HepG2 (cell line): Measurements from ENCODE around the gene LITAFD. TPM values are rescaled to one million over a fixed set of nuclear protein-coding genes. Genes with fewer than 3 reads are reported as not detected.
A peak's percentile ranks its signal among the peaks of the same experiment; 100 is the strongest.

Experiments
- ATAC-seq: fragments of 200-7000 bp; cut with Tn5 transposase; 3 replicates; pipeline ENCODE4 v1.9.1; 2020; ENCODE audit warnings: mild to moderate bottlenecking, moderate library complexity
- BruUV-seq: library from RNA; stranded (reverse); fragments of 400-500 nt; replicated peaks from 2 replicates; lab custom pipeline; 2021; lab: Mats Ljungman, UMichigan
- CTCF ChIA-PET: fragments of 300-600 bp; formaldehyde crosslinking; extraction: SDS; loops from one replicate; lab custom pipeline; 2021; ENCODE audit warnings: low total read pairs, inconsistent platforms, low intra/inter-chr PET ratio; lab: Yijun Ruan, JAX
- POLR2A ChIA-PET: fragments of 350-600 bp; sonication (Branson Sonifier 250); formaldehyde crosslinking; loops from one replicate; lab custom pipeline; 2020; ENCODE audit warnings: antibody characterized with exemption, inconsistent platforms; lab: Yijun Ruan, JAX
- DNase-seq: peaks from one replicate; pipeline ENCODE4 v3.0.0-alpha.2; 2015; ENCODE audit warnings: low spot score
- FAIRE-seq: peaks from 3 replicates; lab custom pipeline; 2011; peaks lifted over from hg19 to GRCh38; lab: Jason Lieb, UNC
- H2AFZ ChIP-seq: one replicate; pipeline ENCODE4 v1.6.1; 2011; ENCODE audit warnings: low read length, inconsistent platforms
- H3K27ac ChIP-seq: fragments of 300-600 bp; 3 replicates; pipeline ENCODE4 v1.8.0; 2011; ENCODE audit warnings: mixed run types, mild to moderate bottlenecking, mixed read lengths, low read length, inconsistent platforms; ENCODE audit not compliant: insufficient read depth; ENCODE audit errors: extremely low read length
- H3K27me3 ChIP-seq, 2 experiments: fragments of 200-600 bp in 1 of 2; 2 replicates in 1 of 2; 3 replicates in 1 of 2; pipeline versions ENCODE4 v1.6.0 to v1.8.0; 2011; ENCODE audit warnings: low read length in 2 of 2, mild to moderate bottlenecking in 2 of 2, moderate library complexity in 2 of 2, inconsistent platforms in 1 of 2; ENCODE audit not compliant: insufficient read depth in 2 of 2, control insufficient read depth in 1 of 2
- H3K36me3 ChIP-seq, 2 experiments: fragments of 200-600 bp in 1 of 2; replicated peaks in 1 of 2; 2 replicates in 1 of 2; 3 replicates in 1 of 2; pipeline versions ENCODE4 v1.5.1 to v1.8.0; 2011; ENCODE audit warnings: low read length in 2 of 2, inconsistent platforms in 1 of 2; ENCODE audit not compliant: insufficient read depth in 2 of 2, control insufficient read depth in 1 of 2
- H3K4me1 ChIP-seq: 2 replicates; pipeline ENCODE4 v1.5.1; 2012; ENCODE audit warnings: low read length, inconsistent platforms; ENCODE audit not compliant: insufficient read depth
- H3K4me2 ChIP-seq: 2 replicates; pipeline ENCODE4 v1.6.0; 2011; ENCODE audit warnings: low read depth, low read length, inconsistent platforms
- H3K4me3 ChIP-seq, 3 experiments: fragments of 200-600 bp in 1 of 3; sonication (generic), shearing (Covaris generic) in 1 of 3; replicated peaks in 1 of 3; 2 replicates each; pipeline ENCODE4 v1.5.1; 2011 to 2016; ENCODE audit warnings: low read length in 3 of 3, inconsistent platforms in 2 of 3, low read depth in 2 of 3, mild to moderate bottlenecking in 2 of 3, control low read depth in 1 of 3, mixed read lengths in 1 of 3; ENCODE audit not compliant: insufficient read depth in 1 of 3
- H3K79me2 ChIP-seq: one replicate; pipeline ENCODE4 v1.6.1; 2011; ENCODE audit warnings: low read length, inconsistent platforms; ENCODE audit not compliant: insufficient read depth
- H3K9ac ChIP-seq: 2 replicates; pipeline ENCODE4 v1.6.0; 2011; ENCODE audit warnings: mild to moderate bottlenecking, low read depth, low read length, inconsistent platforms; ENCODE audit not compliant: insufficient read depth
- H3K9me3 ChIP-seq: 2 replicates; pipeline ENCODE4 v1.5.1; 2012; ENCODE audit warnings: mild to moderate bottlenecking, low read length
- H4K20me1 ChIP-seq: 2 replicates; pipeline ENCODE4 v1.6.0; 2011; ENCODE audit warnings: inconsistent platforms, mild to moderate bottlenecking, low read length, moderate library complexity; ENCODE audit not compliant: insufficient read depth
- AGO2 ChIP-seq: fragments of 200-400 bp; formaldehyde crosslinking; optimal IDR thresholded peaks from 2 replicates; pipeline ENCODE3; 2017; ENCODE audit warnings: mild to moderate bottlenecking, low read depth, low read length, moderate library complexity
- MXI1 ChIP-seq: IDR thresholded peaks from 3 replicates; pipeline ENCODE4 v1.6.1; 2012; ENCODE audit warnings: low read depth, low read length, inconsistent platforms, borderline replicate concordance
- POLR2A ChIP-seq, 2 experiments: IDR thresholded peaks; 2 replicates each; pipeline ENCODE4 v1.6.1; 2011; ENCODE audit warnings: low read depth in 2 of 2, low read length in 2 of 2, mild to moderate bottlenecking in 1 of 2, moderate library complexity in 1 of 2; ENCODE audit not compliant: insufficient read depth in 1 of 2
- ZNF121 ChIP-seq: sonication (generic); formaldehyde crosslinking; IDR thresholded peaks from 2 replicates; pipeline ENCODE4 v1.5.0; 2020; ENCODE audit warnings: mild to moderate bottlenecking, missing genetic modification reagents
- ZNF260 ChIP-seq: sonication (generic); formaldehyde crosslinking; IDR thresholded peaks from 2 replicates; pipeline ENCODE4 v1.4.0; 2020; ENCODE audit warnings: missing genetic modification reagents, low read depth, mild to moderate bottlenecking, borderline replicate concordance
- ZZZ3 ChIP-seq: sonication (generic); formaldehyde crosslinking; IDR thresholded peaks from 2 replicates; pipeline ENCODE4 v1.4.0; 2020; ENCODE audit warnings: missing genetic modification reagents, mild to moderate bottlenecking, borderline replicate concordance
- WGBS: methylation state at CpG from one replicate; pipeline ENCODE4 v1.1.6; 2017; ENCODE audit warnings: low lambda C conversion rate; 5-methylcytosine and 5-hydroxymethylcytosine counted together
- in situ Hi-C: cut with HindIII; loops from 2 replicates; pipeline ENCODE4 v1.10.0; 2017; ENCODE audit warnings: low pct_unique_long_range_greater_than_20kb; ENCODE audit not compliant: extremely low pct_ligation_motif_present
- intact Hi-C: fragments of 100-400 bp; cut with micrococcal nuclease; formaldehyde crosslinking; loops from one replicate; pipeline ENCODE4 v1.10.0; 2022; ENCODE audit not compliant: unreplicated experiment
- polyA plus RNA-seq, 8 experiments: library from polyadenylated mRNA; depleted of rRNA in 3 of 8; stranded (reverse) in 7 of 8; unstranded in 1 of 8; fragments of >200 nt; fragmentation: Illumina TruSeq in 4 of 8; extraction: Trizol in 4 of 8; gene quantifications; 2 replicates each; pipeline versions ENCODE4 v1.2.1 to v1.2.3, GENCODE V29; 2011 to 2016; ENCODE audit warnings: low read depth in 4 of 8, missing spikeins in 1 of 8, mixed read lengths in 1 of 8; ENCODE audit not compliant: insufficient read depth in 1 of 8
- total RNA-seq, 5 experiments: library from RNA; depleted of rRNA; stranded (reverse); fragments of >200 nt; fragmentation: Illumina TruSeq; extraction: Trizol; gene quantifications; 2 replicates each; pipeline ENCODE4 v1.2.3, GENCODE V29; 2016; ENCODE audit warnings: low read depth in 1 of 5

LITAFD gene
- total and polyA plus RNA-seq, 2 of the 13 experiments (the other 11 are each of a cell fraction or from before 2014, with no cell fraction given), result not detected

DNA sequence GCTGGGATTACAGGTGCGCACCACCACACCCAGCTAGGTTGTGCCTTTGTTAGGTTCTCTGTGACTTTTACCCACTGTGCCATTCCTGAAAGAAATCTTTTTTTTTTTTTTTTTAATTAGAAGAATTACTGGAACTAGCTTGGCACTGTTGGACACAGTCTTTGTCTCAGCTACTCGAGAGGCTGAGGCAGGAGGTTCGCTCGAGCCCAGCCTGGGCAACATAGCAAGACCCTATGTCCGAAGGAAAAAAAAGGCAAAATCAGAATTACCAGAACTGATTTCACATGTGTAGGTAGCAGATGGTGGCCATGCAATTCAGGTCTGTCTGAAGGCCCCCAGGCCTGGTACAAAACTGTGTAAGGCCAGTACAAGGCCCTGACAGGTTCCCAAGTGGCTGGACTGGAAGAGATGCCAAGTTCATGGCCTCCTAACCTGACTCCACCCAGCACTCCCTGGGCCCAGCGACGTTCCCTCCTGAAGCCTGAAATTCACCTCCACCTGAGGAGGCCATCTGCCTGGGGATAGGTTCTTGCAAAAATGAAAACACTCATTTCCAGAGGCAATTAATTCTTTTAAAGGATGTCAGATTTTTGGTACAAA is 36.4 kb upstream of the LITAFD start:
- FAIRE-seq, result no peak
- in situ Hi-C loops, result no loop called here
- BruUV-seq, result no TSS peak
- Histone ChIP-seq H3K4me1 (peaks cover 21% of the 10 kb centered on the region), H3K79me2 (peaks cover 30% of the 10 kb centered on the region), H3K36me3 (peaks cover 31 to 50% of the 10 kb centered on the region in 2 experiments), H3K4me3 (no peak overlapping the region), H3K9me3 (no peaks in the 10 kb centered on the region), H3K4me2 (no peak overlapping the region), H4K20me1 (peaks cover 64% of the 10 kb centered on the region), H2AFZ (no peak overlapping the region), H3K9ac (no peak overlapping the region), H3K27me3 (no peaks in the 10 kb centered on the region), H3K27ac (no peak overlapping the region)
- TF ChIP-seq MXI1, result no peak
- TF ChIP-seq ZNF121, result peak; percentile 92
- intact Hi-C loops, result no loop called here
- WGBS, result 97% methylated on average over 7 of the region's 7 CpGs
- CTCF ChIA-PET, result no interaction called here
- DNase-seq, result no peak
- ATAC-seq, result no peak
- POLR2A ChIA-PET, result no interaction called here

DNA sequence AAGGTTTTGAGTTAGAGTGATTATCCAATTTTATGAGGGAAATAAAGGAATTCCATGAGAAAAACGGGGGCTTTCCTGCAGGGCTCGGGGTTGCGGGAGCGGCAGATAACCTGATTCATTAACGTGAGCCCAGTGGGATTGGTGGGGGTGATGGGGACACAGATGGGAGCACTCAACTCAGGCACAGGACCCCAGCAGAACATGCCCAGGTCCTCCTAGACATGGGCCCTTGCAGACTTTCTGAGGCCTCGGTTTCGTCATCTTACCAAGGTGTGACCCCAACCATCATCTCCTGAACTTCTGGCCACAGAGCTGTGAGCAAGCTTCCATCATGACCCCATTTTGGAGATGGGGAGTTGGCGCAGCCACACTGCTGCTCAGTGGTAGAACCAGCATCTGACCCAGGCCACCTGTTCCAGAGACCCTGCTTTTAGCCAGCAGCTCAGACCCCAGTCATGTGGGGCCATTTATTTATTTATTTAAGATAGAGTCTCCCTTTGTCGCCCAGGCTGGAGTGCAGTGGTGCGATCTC is 35.7 kb upstream of the LITAFD start:
- 86% methylated on average over 8 of the region's 10 CpGs for WGBS
- intact Hi-C loops (no loop called here), in situ Hi-C loops (no loop called here)
- BruUV-seq, result no TSS peak
- POLR2A ChIA-PET, result no interaction called here
- peaks cover 64% of the 10 kb centered on the region for H4K20me1 ChIP-seq
- H3K27ac ChIP-seq, result no peak overlapping the region
- H3K4me1 ChIP-seq, result peaks cover 28% of the 10 kb centered on the region
- no peak overlapping the region for H2AFZ ChIP-seq
- no peak for FAIRE-seq
- peaks cover 31 to 54% of the 10 kb centered on the region in 2 experiments for H3K36me3 ChIP-seq
- no peak for ATAC-seq
- no peaks in the 10 kb centered on the region for H3K9me3 ChIP-seq
- no peak overlapping the region for H3K4me3 ChIP-seq
- no peak for DNase-seq
- no peak overlapping the region for H3K9ac ChIP-seq
- CTCF ChIA-PET, result no interaction called here
- TF ChIP-seq AGO2, result peak; percentile 50
- no peak for TF ChIP-seq ZZZ3
- TF ChIP-seq POLR2A (IDR thresholded peaks at IDR 0.05; ENCODE audit: insufficient read depth in 1 of 2, low read depth in 2 of 2, low read length in 2 of 2), result 0 out of 4 replicates have a peak, but pooled peaks of 1 of the 2 experiments have one; percentile 5
- no peak for TF ChIP-seq ZNF260 (CRISPR knock-in tag)
- TF ChIP-seq, all 625 proteins: peak for 2
- H3K27me3 ChIP-seq, result no peaks in the 10 kb centered on the region
- H3K79me2 ChIP-seq, result peaks cover 27% of the 10 kb centered on the region
- no peak overlapping the region for H3K4me2 ChIP-seq
